Prostate gland (tissue), 2 donors: Measurements from ENCODE around the gene SEPHS1.

ENCODE experiments used
- CTCF ChIP-seq, 4 experiments: fragments of 200-600 bp in 2 of 4; fragments of 450-650 bp in 2 of 4; sonication (generic) in 2 of 4; IDR thresholded peaks; 1 replicate in 3 of 4; 2 replicates in 1 of 4; pipeline ENCODE4 v1.5.1; 2016 to 2019; ENCODE audit warnings: antibody characterized with exemption in 4 of 4, mild to moderate bottlenecking in 2 of 4, moderate library complexity in 2 of 4
- POLR2A ChIP-seq: fragments of 450-650 bp; IDR thresholded peaks from one replicate; pipeline ENCODE4 v1.6.1; 2016; ENCODE audit warnings: antibody characterized with exemption, mild to moderate bottlenecking
- POLR2AphosphoS5 ChIP-seq: sonication (generic); formaldehyde crosslinking; IDR thresholded peaks from one replicate; pipeline ENCODE4 v1.6.1; 2017; ENCODE audit warnings: antibody characterized with exemption

- TF ChIP-seq POLR2A (no peak), CTCF (IDR thresholded peaks at IDR 0.05) (no peak), POLR2AphosphoS5 (no peak)
Measured at GRCh38 chr10:13337827-13338196, 10.3 kb downstream of the SEPHS1 start.
